OCI-LY3 (cell line): Measurements from ENCODE around the gene BCL2L13.

ENCODE experiments used
- H2AFZ ChIP-seq: fragments of 200-600, 300-600 bp; shearing (Covaris generic); 2 replicates; pipeline ENCODE4 v1.6.0; 2014; ENCODE audit warnings: antibody characterized with exemption, low read depth, low read length
- H3K27ac ChIP-seq: fragments of 200-600, 300-600 bp; sonication (generic); 2 replicates; pipeline ENCODE4 v1.5.1; 2014; ENCODE audit warnings: mild to moderate bottlenecking, low read length, moderate library complexity, mixed read lengths
- H3K27me3 ChIP-seq: fragments of 200-600, 300-600 bp; sonication (generic); 2 replicates; pipeline ENCODE4 v1.6.1; 2014; ENCODE audit warnings: low read depth, low read length, mixed read lengths
- H3K36me3 ChIP-seq: fragments of 200-600, 300-600 bp; sonication (generic); replicated peaks from 2 replicates; pipeline ENCODE3; 2014; ENCODE audit warnings: low read depth, low read length, mixed read lengths
- H3K4me1 ChIP-seq: fragments of 300-600, 200-600 bp; sonication (generic); 2 replicates; pipeline ENCODE4 v1.6.1; 2014; ENCODE audit warnings: low read length, mixed read lengths
- H3K4me2 ChIP-seq: fragments of 200-600, 300-600 bp; sonication (generic); 2 replicates; pipeline ENCODE4 v1.6.1; 2014; ENCODE audit warnings: low read length, mixed read lengths
- H3K4me3 ChIP-seq: fragments of 300-600, 200-600 bp; sonication (generic); 2 replicates; pipeline ENCODE4 v1.5.1; 2014; ENCODE audit warnings: antibody characterized with exemption, mild to moderate bottlenecking, low read length, moderate library complexity
- H3K79me2 ChIP-seq: fragments of 300-600, 200-600 bp; shearing (Covaris generic); 2 replicates; pipeline ENCODE4 v1.6.1; 2014; ENCODE audit warnings: mild to moderate bottlenecking, low read length, mixed read lengths
- H3K9ac ChIP-seq: fragments of 300-600, 200-600 bp; shearing (Covaris generic); 2 replicates; pipeline ENCODE4 v1.6.0; 2014; ENCODE audit warnings: mild to moderate bottlenecking, low read length, moderate library complexity
- H3K9me3 ChIP-seq: fragments of 200-600, 300-600 bp; shearing (Covaris generic); 2 replicates; pipeline ENCODE4 v1.6.1; 2014; ENCODE audit warnings: low read length, mixed read lengths; ENCODE audit not compliant: insufficient read depth
- H4K20me1 ChIP-seq: fragments of 200-600, 300-600 bp; sonication (generic); 2 replicates; pipeline ENCODE4 v1.6.1; 2016; ENCODE audit warnings: low read length, mixed read lengths; ENCODE audit not compliant: insufficient read depth
- EZH2phosphoT487 ChIP-seq: fragments of 200-600 bp; shearing (Covaris generic); IDR thresholded peaks from 2 replicates; pipeline ENCODE4 v1.6.1; 2018; ENCODE audit warnings: antibody characterized with exemption, mixed run types, low read depth
- TF ChIP-seq, protein P1 (sequence below): fragments of 200-600, 300-600 bp; sonication (generic); IDR thresholded peaks from 2 replicates; pipeline ENCODE4 v1.5.1; 2014; ENCODE audit warnings: antibody characterized with exemption, low read length, low read depth

BCL2L13 gene

DNA sequence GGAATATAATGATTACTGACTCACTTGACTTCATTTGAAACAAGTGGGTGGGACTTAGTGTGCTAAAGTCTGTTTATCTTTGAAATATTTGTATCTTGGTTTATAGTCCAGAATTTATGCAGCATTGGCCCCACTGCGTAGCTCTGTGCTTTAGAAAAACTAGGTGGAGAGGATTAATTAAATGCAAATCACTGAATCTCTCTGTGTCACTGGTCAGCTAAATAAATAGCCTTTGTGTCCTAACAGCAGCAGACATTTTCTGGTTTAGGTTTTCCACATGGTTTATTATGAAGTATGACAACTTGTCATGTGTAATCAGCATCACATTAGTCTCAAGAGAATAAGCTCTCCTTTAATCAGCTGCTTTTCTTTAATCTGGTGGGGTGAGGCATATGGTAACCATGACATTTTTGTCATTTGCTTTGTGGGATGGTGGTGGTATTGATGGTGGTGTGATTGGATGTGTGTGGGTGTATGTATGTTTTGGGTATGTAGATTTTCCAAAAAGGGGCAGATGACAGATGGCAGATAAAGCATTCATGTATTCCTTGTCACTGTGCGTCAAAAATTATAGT is 33.9 kb downstream of the BCL2L13 start:
- Histone ChIP-seq H3K4me2 (no peak overlapping the region), H3K4me1 (peaks cover 7% of the 10 kb centered on the region), H3K4me3 (no peak overlapping the region), H3K9ac (no peak overlapping the region), H2AFZ (no peak overlapping the region), H3K27me3 (no peaks in the 10 kb centered on the region), H3K36me3 (peaks cover 17% of the 10 kb centered on the region), H4K20me1 (peaks cover 3% of the 10 kb centered on the region; the same call in 1 of the 2 replicates), H3K79me2 (peaks cover 23% of the 10 kb centered on the region), H3K9me3 (no peaks in the 10 kb centered on the region), H3K27ac (no peak overlapping the region)
- TF ChIP-seq, protein P1, sequence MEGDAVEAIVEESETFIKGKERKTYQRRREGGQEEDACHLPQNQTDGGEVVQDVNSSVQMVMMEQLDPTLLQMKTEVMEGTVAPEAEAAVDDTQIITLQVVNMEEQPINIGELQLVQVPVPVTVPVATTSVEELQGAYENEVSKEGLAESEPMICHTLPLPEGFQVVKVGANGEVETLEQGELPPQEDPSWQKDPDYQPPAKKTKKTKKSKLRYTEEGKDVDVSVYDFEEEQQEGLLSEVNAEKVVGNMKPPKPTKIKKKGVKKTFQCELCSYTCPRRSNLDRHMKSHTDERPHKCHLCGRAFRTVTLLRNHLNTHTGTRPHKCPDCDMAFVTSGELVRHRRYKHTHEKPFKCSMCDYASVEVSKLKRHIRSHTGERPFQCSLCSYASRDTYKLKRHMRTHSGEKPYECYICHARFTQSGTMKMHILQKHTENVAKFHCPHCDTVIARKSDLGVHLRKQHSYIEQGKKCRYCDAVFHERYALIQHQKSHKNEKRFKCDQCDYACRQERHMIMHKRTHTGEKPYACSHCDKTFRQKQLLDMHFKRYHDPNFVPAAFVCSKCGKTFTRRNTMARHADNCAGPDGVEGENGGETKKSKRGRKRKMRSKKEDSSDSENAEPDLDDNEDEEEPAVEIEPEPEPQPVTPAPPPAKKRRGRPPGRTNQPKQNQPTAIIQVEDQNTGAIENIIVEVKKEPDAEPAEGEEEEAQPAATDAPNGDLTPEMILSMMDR, result no peak
- TF ChIP-seq EZH2phosphoT487, result no peak

DNA sequence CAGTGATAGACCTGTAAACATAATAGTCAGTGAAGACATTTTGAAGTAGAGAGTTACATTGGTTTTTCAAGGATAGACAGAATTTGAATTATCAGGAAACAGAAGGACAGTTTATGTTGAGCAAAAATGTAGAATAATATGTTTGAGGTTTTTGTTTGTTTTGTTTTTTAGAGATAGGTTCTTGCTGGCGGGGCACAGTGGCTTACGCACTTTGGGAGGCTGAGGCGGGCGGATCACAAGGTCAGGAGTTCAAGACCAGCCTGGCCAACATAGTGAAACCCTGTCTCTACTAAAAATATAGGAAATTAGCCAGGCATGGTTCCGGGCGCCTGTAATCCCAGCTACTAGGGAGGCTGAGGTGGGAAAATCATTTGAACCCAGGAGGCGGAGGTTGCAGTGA is 35.6 kb downstream of the BCL2L13 start:
- Histone ChIP-seq H3K27me3 (no peaks in the 10 kb centered on the region), H3K4me3 (no peak overlapping the region), H3K9ac (no peak overlapping the region), H3K79me2 (peaks cover 28% of the 10 kb centered on the region), H3K27ac (no peak overlapping the region), H3K36me3 (peaks cover 17% of the 10 kb centered on the region), H4K20me1 (peaks cover 10% of the 10 kb centered on the region; the same call in 1 of the 2 replicates), H3K4me1 (peaks cover 19% of the 10 kb centered on the region), H3K4me2 (no peak overlapping the region), H3K9me3 (no peaks in the 10 kb centered on the region), H2AFZ (no peak overlapping the region)
- TF ChIP-seq EZH2phosphoT487, result no peak
- TF ChIP-seq, protein P1, result no peak

- peaks cover 10% of the 10 kb centered on the region; the same call in 1 of the 2 replicates for H4K20me1 ChIP-seq
- H2AFZ ChIP-seq, result no peak overlapping the region
- H3K27me3 ChIP-seq, result no peaks in the 10 kb centered on the region
- peaks cover 13% of the 10 kb centered on the region for H3K4me1 ChIP-seq
- TF ChIP-seq EZH2phosphoT487, result no peak
- TF ChIP-seq, protein P1, result no peak
- peaks cover 10% of the 10 kb centered on the region for H3K36me3 ChIP-seq
- H3K9ac ChIP-seq, result no peak overlapping the region
- no peak overlapping the region for H3K27ac ChIP-seq
- no peak overlapping the region for H3K4me2 ChIP-seq
- no peaks in the 10 kb centered on the region for H3K9me3 ChIP-seq
- peaks cover 24% of the 10 kb centered on the region for H3K79me2 ChIP-seq
- H3K4me3 ChIP-seq, result no peak overlapping the region
Observed at GRCh38 chr22:17675584-17675983, 37.0 kb downstream of the BCL2L13 start.

GRCh38 chr22:17678817-17679385 is 40.3 kb downstream of the BCL2L13 start:
- H3K4me2 ChIP-seq, result peak overlapping the region; percentile 9
- H3K79me2 ChIP-seq, result peaks cover 20% of the 10 kb centered on the region
- H3K27me3 ChIP-seq, result no peaks in the 10 kb centered on the region
- H3K9me3 ChIP-seq, result no peaks in the 10 kb centered on the region
- no peak overlapping the region for H3K4me3 ChIP-seq
- no peak overlapping the region for H3K27ac ChIP-seq
- H2AFZ ChIP-seq, result no peak overlapping the region
- peaks cover 20% of the 10 kb centered on the region; the same call in 1 of the 2 replicates for H4K20me1 ChIP-seq
- H3K4me1 ChIP-seq, result peaks cover 15% of the 10 kb centered on the region
- TF ChIP-seq EZH2phosphoT487, result no peak
- TF ChIP-seq, protein P1, result no peak
- no peak overlapping the region for H3K9ac ChIP-seq
- H3K36me3 ChIP-seq, result peaks cover 9% of the 10 kb centered on the region
